Measurements from ENCODE around the gene RALB. TPM values are rescaled to one million over a fixed set of nuclear protein-coding genes. Genes with fewer than 3 reads are reported as not detected.
"Not testable (repeated sequence)": the region's sequence is repeated elsewhere in the genome, so short reads cannot be mapped to it uniquely, and the experiment has no call there.

RALB gene
- total RNA-seq, 1 donor from 2014 or later: 108 TPM

- DNase-seq (ENCODE audit: low read depth): no peak
These were observed 40.7 kb downstream of the RALB start for GRCh38 chr2:120293096-120294007.

- no peak for DNase-seq (ENCODE audit: low read depth)
These were observed 41.3 kb downstream of the RALB start for GRCh38 chr2:120294008-120294340.

GRCh38 chr2:120298173-120298835, 45.7 kb downstream of the RALB start:
- no peak for DNase-seq (ENCODE audit: low read depth)

DNA sequence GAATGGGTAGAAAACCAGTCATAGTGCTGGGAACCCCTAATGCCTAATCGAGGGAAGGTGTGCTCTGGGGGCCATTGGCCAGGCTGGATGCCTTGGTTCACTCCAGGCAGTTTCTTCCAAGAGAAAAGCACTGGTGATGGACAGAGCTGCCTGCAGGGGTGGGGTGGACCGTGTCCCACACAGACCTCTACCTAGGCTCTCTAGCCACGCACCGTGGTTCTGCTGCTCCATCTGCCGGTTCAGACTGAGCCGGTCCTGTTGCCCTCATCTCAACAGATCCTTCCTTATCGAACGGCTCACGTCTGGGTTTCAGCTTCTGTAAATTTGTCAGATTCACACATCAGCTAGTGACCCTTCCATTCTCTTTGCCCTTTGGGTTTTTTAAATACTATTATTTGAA, 46.4 kb downstream of the RALB start:
- DNase-seq (ENCODE audit: low read depth): no peak

GRCh38 chr2:120299561-120299960, 46.9 kb downstream of the RALB start:
- peak; percentile 35 for DNase-seq (ENCODE audit: low read depth)

GRCh38 chr2:120300385-120300784, 47.7 kb downstream of the RALB start:
- DNase-seq (ENCODE audit: low read depth): no peak

DNA sequence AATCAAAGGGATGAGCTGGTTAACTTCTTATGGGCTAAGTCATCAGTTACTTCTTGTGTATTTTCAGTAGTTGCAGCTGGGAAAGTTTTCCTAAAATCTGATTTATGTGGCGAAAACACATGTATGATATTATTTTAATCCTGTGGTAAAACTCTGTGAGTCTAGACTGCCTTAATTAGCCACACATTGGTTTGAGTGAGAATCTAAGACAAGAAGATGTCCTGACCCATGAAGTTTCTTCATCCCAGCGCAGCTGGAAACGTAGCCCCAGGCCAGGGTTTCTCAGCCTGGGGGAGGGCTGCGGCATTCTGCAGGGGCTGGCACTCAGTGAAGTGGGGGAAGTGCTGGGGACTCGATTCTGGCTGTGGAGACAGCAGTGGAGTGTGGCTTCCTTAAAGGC, 48.6 kb downstream of the RALB start:
- DNase-seq (ENCODE audit: low read depth): no peak

GRCh38 chr2:120302301-120302700, 49.6 kb downstream of the RALB start:
- no peak for DNase-seq (ENCODE audit: low read depth)

- DNase-seq (ENCODE audit: low read depth): no peak
These were observed 50.5 kb downstream of the RALB start for GRCh38 chr2:120303177-120303576.

GRCh38 chr2:120305296-120305695, 52.6 kb downstream of the RALB start:
- DNase-seq (ENCODE audit: low read depth): no peak

- DNase-seq (ENCODE audit: low read depth): no peak
These were observed 53.4 kb downstream of the RALB start for GRCh38 chr2:120305937-120306490.

GRCh38 chr2:120307482-120307881, 54.8 kb downstream of the RALB start:
- DNase-seq (ENCODE audit: low read depth): no peak

GRCh38 chr2:120308038-120308910, 55.6 kb downstream of the RALB start:
- DNase-seq (ENCODE audit: low read depth): no peak

GRCh38 chr2:120310136-120310535, 57.5 kb downstream of the RALB start:
- no peak for DNase-seq (ENCODE audit: low read depth)

DNA sequence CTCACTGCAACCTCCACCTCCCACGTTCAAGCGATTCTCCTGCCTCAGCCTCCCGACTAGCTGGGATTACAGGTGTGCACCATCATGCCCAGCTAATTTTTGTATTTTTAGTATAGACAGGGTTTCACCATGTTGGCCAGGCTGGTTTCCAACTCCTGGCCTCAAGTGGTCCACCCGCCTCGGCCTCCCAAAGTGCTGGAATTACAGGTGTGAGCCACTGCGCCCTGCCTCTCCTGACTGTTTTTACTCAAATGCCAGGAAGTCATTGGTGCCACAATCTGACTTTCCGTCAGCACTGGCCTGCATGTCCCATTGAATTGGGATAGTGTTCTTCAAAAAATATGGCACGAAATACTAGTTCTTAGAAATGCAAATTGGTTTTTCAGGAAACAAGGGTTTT, 58.2 kb downstream of the RALB start:
- not testable (repeated sequence) for DNase-seq (ENCODE audit: low read depth)

DNA sequence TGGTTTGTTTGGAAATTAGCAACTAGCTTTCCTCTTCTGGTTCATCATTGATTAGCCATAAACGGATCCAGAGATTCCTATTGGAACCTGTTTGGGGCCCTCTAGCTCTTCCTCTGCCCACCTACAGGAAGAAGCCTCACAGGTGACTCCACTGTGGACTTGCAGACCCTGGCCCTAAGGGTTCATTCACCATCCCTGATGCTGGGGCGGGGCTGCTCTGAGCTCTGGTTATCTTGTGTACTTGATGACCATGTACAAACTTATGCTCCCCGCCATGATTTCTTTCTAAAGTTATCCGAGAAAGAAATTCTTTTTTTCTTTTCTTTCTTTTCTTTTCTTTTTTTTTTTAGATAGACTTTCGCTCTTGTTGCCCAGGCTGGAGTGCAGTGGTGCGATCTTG, 59.4 kb downstream of the RALB start:
- DNase-seq (ENCODE audit: low read depth): no peak

DNA sequence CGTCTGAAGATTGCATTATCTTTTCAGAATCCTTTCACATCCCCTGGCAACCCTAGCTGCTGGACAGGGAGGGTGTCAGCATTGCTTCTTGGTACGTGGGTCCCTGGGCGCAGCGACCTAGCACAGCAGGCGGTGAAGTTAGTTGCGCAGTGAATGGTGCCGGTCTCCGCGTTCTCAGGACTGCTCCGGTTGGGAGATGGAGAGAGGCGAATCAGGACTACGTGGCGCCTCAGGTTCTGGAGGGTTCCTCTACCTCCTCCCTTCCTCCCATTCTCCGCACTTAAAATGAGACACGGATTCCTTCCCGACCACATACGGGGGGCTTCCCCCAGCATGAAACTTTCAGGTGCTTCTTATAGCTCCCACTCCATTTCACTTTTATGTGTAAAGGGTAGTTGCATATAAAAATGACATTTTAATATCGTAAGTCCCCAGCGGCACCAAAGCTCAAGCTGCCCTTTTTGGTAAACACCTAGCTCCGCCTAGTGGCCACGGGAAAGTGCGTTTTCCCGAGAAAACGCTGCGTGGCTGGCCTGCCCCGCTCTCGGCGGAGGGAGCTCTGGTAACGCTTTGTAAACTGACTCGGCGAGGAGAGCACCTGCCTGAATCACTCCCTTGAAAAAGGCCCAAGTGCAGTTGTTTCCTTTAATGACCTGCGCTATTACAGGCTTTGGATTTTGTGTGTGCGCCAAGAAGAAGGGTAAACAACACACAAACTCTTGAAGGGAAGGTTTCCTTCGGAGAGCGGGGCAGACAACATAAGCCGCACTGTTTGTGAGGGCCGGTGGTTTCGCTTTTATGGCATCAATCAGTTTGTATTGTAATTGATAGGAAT, 60.4 kb downstream of the RALB start:
- peak; percentile 70 for DNase-seq (ENCODE audit: low read depth)

GRCh38 chr2:120313695-120314615, 61.3 kb downstream of the RALB start:
- no peak for DNase-seq (ENCODE audit: low read depth)

- peak; percentile 23 for DNase-seq (ENCODE audit: low read depth)
These were observed 62.2 kb downstream of the RALB start for GRCh38 chr2:120314690-120315366.

Measured in renal cortical epithelial cell (primary cell).